ENCODE results near the gene RANBP3. TPM values are rescaled to one million over a fixed set of nuclear protein-coding genes. Genes with fewer than 3 reads are reported as not detected.
"Not testable (repeated sequence)": the region's sequence is repeated elsewhere in the genome, so short reads cannot be mapped to it uniquely, and the experiment has no call there.

Gene RANBP3
- polyA plus RNA-seq, 3 donors = 61.7 to 66.0 (median 65.9) TPM

GRCh38 chr19:5973376-5973775 lies 4.6 kb downstream of the RANBP3 start:
- no peak for DNase-seq (ENCODE audit: extremely low read depth in 1 of 11, low read depth in 9 of 11, low spot score in 4 of 11)

- no peak for DNase-seq (ENCODE audit: extremely low read depth in 1 of 11, low read depth in 9 of 11, low spot score in 4 of 11)
Measured at GRCh38 chr19:5972355-5972731, 5.6 kb downstream of the RANBP3 start.

GRCh38 chr19:5971714-5972354 lies 6.1 kb downstream of the RANBP3 start:
- no peak for DNase-seq (ENCODE audit: extremely low read depth in 1 of 11, low read depth in 9 of 11, low spot score in 4 of 11)

GRCh38 chr19:5969476-5969875 lies 8.5 kb downstream of the RANBP3 start:
- no peak for DNase-seq (ENCODE audit: extremely low read depth in 1 of 11, low read depth in 9 of 11, low spot score in 4 of 11)

- DNase-seq (ENCODE audit: extremely low read depth in 1 of 11, low read depth in 9 of 11, low spot score in 4 of 11) = no peak
Measured at GRCh38 chr19:5968431-5969373, 9.2 kb downstream of the RANBP3 start.

- DNase-seq (ENCODE audit: extremely low read depth in 1 of 11, low read depth in 9 of 11, low spot score in 4 of 11) = peak in 9 of 11 donors; percentile 66 to 87 (median 74)
Measured at GRCh38 chr19:5967994-5968430, 9.9 kb downstream of the RANBP3 start.

- DNase-seq (ENCODE audit: extremely low read depth in 1 of 11, low read depth in 9 of 11, low spot score in 4 of 11) = no peak
Measured at GRCh38 chr19:5967571-5967970, 10.4 kb downstream of the RANBP3 start.

GRCh38 chr19:5966941-5967340 lies 11.0 kb downstream of the RANBP3 start:
- no peak for DNase-seq (ENCODE audit: extremely low read depth in 1 of 11, low read depth in 9 of 11, low spot score in 4 of 11)

- DNase-seq (ENCODE audit: extremely low read depth in 1 of 11, low read depth in 9 of 11, low spot score in 4 of 11) = peak in 1 of 11 donors; percentile 68
Measured at GRCh38 chr19:5966215-5966614, 11.7 kb downstream of the RANBP3 start.

GRCh38 chr19:5964816-5965565 lies 12.9 kb downstream of the RANBP3 start:
- DNase-seq (ENCODE audit: extremely low read depth in 1 of 11, low read depth in 9 of 11, low spot score in 4 of 11) = no peak

GRCh38 chr19:5963855-5964254 lies 14.1 kb downstream of the RANBP3 start:
- no peak for DNase-seq (ENCODE audit: extremely low read depth in 1 of 11, low read depth in 9 of 11, low spot score in 4 of 11)

- DNase-seq (ENCODE audit: extremely low read depth in 1 of 11, low read depth in 9 of 11, low spot score in 4 of 11) = not testable (repeated sequence)
Measured at GRCh38 chr19:5963259-5963658, 14.7 kb downstream of the RANBP3 start.

- no peak for DNase-seq (ENCODE audit: extremely low read depth in 1 of 11, low read depth in 9 of 11, low spot score in 4 of 11)
Measured at GRCh38 chr19:5961969-5962945, 15.7 kb downstream of the RANBP3 start.

GRCh38 chr19:5961641-5961968 lies 16.3 kb downstream of the RANBP3 start:
- not testable (repeated sequence) for DNase-seq (ENCODE audit: extremely low read depth in 1 of 11, low read depth in 9 of 11, low spot score in 4 of 11)

GRCh38 chr19:5960005-5961001 lies 17.6 kb downstream of the RANBP3 start:
- no peak for DNase-seq (ENCODE audit: extremely low read depth in 1 of 11, low read depth in 9 of 11, low spot score in 4 of 11)

- no peak for DNase-seq (ENCODE audit: extremely low read depth in 1 of 11, low read depth in 9 of 11, low spot score in 4 of 11)
Measured at GRCh38 chr19:5959260-5960004, 18.5 kb downstream of the RANBP3 start.

- no peak for DNase-seq (ENCODE audit: extremely low read depth in 1 of 11, low read depth in 9 of 11, low spot score in 4 of 11)
Measured at GRCh38 chr19:5958851-5959122, 19.2 kb downstream of the RANBP3 start.
